ENCODE measurements around the gene TTYH1.

TTYH1 gene

DNA sequence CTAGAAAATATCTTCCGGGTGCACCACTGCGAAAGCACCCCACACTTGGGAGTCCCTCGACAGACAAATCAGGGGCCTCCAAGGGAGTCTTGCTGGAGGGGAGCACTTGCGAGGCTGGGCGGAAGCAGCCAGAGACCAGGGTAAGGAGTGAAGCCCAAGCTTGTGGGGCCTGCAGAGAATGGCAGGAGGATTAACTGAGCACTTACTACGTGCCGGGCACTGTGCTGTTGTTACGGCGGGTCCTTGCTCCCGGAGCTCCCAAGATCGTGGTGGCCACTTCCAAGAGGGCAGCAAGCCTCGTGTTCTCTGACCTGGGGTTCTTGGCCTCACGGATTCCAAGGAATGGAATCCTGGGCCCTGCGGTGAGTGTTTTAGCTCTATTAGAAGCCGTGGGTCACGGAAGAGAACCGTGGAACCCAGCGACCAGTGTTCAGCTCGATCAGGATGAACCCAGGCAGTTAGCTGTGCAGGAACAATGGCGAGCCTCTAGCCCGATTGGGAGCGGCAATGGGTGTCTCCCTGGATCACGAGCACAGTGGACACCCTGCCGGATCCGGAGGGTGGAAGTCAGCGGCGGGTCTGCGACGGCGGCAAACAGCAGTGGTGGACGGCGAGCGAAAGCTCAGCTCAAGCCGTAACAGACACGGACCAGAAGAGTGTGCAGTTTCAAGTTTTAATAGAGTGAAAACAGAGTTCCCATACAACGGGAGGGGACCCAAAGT lies 9.6 kb downstream of the TTYH1 start:
- DNase-seq, result no peak

DNA sequence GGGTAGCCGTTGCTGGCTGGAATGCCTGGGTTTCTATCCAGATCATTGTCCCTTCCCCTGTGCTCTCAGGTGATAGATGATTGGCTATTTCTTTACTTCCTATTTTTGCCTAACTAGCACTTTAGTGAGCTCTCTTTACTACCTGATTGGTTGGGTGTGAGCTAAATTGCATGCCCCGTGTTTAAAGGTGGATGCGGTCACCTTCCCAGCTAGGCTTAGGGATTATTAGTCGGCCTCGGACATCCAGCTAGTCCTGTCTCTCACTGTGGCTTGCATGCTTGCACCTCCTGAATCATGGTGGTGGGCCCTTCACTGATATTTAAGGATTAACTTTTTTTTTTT lies 10.1 kb downstream of the TTYH1 start:
- DNase-seq, result no peak

- no peak for DNase-seq
These were observed 11.1 kb downstream of the TTYH1 start for GRCh38 chr19:54426291-54426931.

DNA sequence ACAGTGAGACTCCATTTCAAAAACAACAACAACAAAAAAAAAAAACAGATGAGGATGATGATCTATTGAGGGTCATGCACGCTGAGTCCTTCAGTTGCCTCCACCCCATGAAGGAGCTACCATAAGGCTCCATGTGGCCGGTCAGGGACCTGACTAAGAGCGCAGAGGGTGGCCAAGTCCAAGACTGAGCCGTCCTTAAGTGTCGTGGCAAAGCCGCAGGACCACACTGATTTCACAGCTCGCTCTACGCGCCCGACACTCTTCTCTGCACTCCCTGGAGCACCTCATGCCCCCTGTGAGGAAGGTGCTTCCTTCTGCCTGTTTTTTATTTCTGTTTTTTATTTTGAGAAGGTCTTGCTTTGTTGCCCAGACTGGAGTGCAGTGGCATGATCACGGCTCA lies 12.3 kb downstream of the TTYH1 start:
- no peak for DNase-seq

DNA sequence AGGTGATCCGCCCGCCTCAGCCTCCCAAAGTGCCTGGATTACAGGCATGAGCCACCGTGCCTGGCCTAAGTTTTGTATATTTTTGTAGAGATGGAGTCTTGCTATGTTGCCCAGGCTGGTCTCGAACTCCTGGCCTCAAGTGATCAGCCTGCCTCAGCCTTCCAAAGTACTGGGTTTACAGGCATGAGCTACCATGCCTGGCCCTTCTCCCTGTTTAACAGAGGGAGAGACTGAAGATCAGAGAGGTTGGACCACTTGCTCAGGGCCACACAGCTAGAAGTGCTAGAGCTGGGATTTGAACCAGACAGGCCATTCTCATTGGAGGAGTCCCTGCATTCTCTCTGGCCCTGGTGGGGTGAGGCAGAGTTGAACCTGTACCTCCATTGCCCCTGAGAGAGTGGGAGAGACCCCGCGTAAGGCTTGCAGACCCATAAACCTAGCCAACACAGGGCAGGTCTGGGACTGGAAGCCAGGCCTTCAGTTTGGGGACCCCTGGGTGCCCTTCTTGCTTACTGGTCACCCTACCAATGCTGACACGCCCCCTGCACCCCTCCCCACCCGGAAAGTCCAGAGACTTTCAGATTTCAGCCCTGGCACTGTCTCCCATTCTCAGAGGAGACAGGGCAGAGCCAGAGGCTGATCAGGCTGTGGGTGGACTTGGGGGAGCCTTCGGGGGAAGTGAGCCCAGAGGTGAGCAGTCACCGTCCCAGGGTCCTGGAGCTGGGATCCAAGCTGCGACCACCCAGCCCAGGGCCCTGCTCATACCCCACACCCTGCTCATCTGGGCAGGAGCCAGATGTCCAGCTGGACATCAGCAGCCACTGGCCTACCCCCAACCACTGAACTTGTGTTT lies 13.3 kb downstream of the TTYH1 start:
- no peak for DNase-seq

- no peak for DNase-seq
These were observed 13.9 kb downstream of the TTYH1 start for GRCh38 chr19:54429176-54429495.

GRCh38 chr19:54429545-54430227 lies 14.4 kb downstream of the TTYH1 start:
- no peak for DNase-seq

DNA sequence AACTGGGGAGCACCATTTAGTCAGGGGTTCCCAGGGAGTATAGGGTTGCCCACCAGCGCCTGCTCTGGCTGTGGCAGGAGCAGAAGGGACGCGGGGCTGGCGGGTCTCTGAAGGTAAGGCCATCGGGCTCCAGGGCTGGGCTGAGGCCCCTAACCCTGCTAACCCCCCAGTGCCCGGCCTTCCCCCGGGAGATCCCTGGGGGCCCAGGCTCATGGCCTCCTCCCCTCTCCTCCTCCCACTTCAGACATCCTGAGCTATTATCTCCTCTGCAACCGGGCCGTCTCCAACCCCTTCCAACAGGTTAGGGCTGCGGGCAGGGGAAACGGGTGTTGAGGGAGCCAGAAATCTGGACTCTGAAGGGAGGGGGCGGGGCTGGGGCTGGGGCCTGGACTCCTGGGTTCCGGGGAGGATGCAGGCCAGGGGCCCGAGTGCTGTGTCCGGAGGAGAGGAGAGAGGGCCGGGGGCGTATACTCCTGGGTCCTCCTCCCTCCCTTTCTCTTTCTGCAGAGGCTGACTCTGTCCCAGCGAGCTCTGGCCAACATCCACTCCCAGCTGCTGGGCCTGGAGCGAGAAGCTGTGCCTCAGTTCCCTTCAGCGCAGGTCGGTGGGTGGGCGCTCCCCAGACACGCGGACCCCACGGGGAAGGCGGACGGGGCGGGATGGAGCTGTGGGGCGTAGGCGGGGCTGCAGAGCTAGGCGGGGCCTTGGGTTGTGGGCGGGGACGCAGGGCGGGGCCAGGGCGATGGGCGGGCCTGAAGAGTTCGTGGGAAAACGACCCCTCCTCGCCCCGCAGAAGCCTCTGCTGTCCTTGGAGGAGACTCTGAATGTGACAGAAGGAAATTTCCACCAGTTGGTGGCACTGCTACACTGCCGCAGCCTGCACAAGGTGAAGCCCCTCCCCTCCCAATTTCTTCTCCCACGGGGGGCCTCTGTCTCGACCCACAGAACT lies 15.3 kb downstream of the TTYH1 start:
- DNase-seq, result peak; percentile 38

DNA sequence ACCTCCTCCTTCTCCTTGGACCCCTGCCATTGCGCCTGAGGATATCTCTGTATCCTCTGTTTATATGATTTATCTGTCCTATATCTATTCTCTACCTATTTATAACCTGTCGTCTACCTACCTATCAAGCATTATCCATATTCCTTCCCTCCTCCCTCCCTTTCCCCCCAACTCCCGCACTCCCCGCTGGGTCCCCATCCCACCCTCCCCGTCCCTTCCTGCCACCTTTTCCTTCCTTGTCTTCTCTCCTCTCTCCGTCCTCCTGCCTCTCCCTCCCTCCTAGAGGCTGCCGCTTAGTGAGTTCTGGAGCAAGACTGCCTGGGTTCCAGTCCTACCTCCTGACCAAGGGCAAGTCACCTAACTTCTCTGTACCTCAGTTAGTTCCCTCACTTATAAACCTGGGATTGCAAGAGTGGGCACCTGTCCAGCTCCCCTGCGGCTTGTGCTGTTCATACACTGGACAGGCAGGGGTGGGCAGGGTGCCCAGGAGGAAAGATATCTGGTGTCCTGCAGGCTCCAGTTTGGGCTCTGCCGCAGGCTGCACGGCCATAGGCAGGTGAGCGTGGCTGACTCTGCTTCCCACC lies 16.1 kb downstream of the TTYH1 start:
- DNase-seq, result no peak

DNA sequence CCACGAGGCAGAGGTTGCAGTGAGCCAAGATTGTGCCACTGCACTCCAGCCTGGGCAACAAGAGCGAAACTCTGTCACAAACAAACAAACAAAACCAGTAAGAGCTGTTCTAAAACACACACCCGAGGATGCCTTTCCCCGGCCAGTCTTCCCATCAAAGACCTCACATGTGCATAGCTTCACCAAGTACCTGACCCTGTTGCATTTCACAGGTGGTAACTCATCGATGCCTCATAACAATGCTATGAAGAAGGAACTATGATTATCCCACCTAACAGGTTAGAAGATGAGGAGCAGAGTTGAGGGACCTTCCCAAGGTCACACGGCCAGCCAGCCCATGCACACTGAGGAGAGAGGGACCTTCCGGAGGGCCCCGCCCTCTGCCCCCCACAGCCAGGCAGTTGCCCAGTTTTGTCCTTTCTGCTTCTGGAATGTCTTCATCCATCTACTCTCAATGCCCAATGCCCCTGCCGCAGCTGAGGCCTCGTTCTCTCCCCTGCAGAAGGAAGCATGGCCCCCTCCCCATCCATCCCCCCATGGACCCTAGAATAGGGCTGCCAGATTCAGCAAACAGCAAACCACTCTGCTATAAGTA lies 17.0 kb downstream of the TTYH1 start:
- DNase-seq, result no peak

DNA sequence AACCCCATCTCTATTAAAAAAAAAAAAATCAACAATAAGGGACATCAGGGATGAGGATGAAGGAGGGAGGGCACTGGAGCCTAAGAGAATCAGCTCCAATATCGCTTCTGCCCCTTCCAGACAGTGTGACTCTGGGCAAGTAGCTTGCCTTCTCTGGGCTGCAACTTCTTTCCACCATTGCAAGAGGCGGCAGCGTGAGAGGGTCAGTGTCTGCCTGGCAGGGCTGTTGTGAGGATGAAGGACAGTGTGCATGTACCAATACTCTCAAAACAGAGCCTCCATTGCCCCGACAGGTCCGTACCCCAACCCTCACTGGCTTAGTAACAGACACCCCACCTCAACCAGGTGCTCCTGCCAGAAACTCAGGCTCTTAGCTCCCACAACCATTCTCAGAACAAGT lies 18.4 kb downstream of the TTYH1 start:
- DNase-seq, result no peak

GRCh38 chr19:54434112-54434872 lies 19.0 kb downstream of the TTYH1 start:
- no peak for DNase-seq

DNA sequence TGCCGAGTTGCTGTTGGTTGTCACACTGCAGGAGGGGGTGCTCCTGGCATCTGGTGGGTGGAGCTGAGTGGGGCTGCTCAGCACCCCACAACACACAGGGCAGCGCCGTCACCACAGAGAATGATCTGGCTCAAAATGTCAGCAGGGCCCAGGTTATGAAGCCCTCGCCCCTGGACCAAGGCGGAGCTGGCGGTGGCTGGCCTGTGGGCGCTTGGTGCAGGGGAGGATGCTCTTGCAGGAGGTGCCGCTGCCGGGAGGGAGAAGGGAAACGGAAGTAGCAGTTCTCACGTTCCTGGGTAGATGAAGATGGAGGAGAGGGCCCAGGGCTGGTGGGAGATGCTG lies 19.6 kb downstream of the TTYH1 start:
- DNase-seq, result no peak

GRCh38 chr19:54435551-54436016 lies 20.3 kb downstream of the TTYH1 start:
- no peak for DNase-seq

GRCh38 chr19:54436031-54436523 lies 20.8 kb downstream of the TTYH1 start:
- no peak for DNase-seq

- DNase-seq, result no peak
These were observed 21.5 kb downstream of the TTYH1 start for GRCh38 chr19:54436628-54437252.

DNA sequence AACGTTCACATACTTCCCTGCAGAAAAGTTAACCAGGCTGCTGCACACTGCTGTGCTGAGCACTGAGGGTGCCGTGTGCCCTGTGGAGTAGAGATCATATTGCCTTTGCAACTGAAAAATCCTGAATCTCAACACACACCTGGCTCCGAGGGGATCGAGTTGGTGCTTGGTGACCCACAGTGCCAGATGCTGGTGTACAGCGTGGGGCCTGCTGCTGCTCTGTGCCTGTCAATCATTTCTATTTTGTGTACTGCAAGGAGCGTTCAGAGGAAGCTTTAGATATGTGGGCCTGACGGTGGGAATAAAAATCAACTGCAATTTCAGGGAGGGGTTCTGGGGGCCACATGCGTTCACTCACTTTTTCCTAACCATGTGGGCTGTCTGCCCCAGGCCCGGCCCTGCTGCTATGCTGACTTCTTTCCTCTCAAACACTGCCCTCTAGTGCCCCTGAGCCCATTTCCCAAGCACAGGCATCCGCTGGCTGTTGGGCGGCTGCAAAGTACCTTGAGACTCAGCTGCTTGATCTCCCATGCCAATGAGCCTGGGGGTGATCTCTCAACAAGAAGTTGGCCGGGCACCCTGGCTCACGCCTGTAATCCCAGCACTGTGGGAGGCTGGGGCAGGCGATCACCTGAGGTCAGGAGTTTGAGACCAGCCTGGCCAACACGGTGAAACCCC lies 24.0 kb downstream of the TTYH1 start:
- DNase-seq, result peak; percentile 40

- no peak for DNase-seq
These were observed 25.4 kb downstream of the TTYH1 start for GRCh38 chr19:54440641-54441040.

- no peak for DNase-seq
These were observed 29.5 kb downstream of the TTYH1 start for GRCh38 chr19:54444737-54445136.

Data from suppressor macrophage treated with lipopolysaccharide for 4 hours (primary cell).